ENCODE results near the gene STK32A. TPM values are rescaled to one million over a fixed set of nuclear protein-coding genes. Genes with fewer than 3 reads are reported as not detected.

Gene STK32A
- polyA plus RNA-seq, 1 donor (not counting 4 experiments of a cell fraction or from before 2014, with no cell fraction given), result 0.01 TPM

GRCh38 chr5:147381555-147381954 lies 146.7 kb downstream of the STK32A start:
- TF ChIP-seq EZH2 (IDR thresholded peaks at IDR 0.05; ENCODE audit: low read length) (no peak), CTCF (optimal IDR thresholded peaks at IDR 0.05 in 1 of 3, IDR thresholded peaks at IDR 0.05 in 1 of 3, conservative IDR thresholded peaks at IDR 0.05 in 1 of 3; ENCODE audit: extremely low read depth in 1 of 3, insufficient read depth in 2 of 3, low read length in 3 of 3) (no peak)
- no peaks in the 10 kb centered on the region for H3K79me2 ChIP-seq (ENCODE audit: control insufficient read depth, insufficient read depth, low read length)
- no peak overlapping the region for H3K9ac ChIP-seq (ENCODE audit: control insufficient read depth, extremely low read depth, insufficient read depth, low read length)
- DNase-seq (ENCODE audit: low read depth, low spot score) (no peak), FAIRE-seq (no peak)
- H3K36me3 ChIP-seq (ENCODE audit: control insufficient read depth in 2 of 2, extremely low read depth in 1 of 2, insufficient read depth in 2 of 2, low read length in 2 of 2), result no peaks in the 10 kb centered on the region
- H2AFZ ChIP-seq (ENCODE audit: control insufficient read depth, low read length), result no peak overlapping the region
- H3K4me1 ChIP-seq (ENCODE audit: control insufficient read depth, extremely low read depth, insufficient read depth, low read length), result no peaks in the 10 kb centered on the region
- dilution Hi-C loops (cut with MboI; ENCODE audit: extremely low pct_ligation_motif_present, low sequenced_read_pairs), result no loop called here
- no peak overlapping the region for H3K27ac ChIP-seq (ENCODE audit: control insufficient read depth, insufficient read depth, low read length)
- H3K9me1 ChIP-seq (ENCODE audit: control insufficient read depth, extremely low read depth, insufficient read depth, low read length), result no peaks in the 10 kb centered on the region
- H3K4me3 ChIP-seq (ENCODE audit: control insufficient read depth in 2 of 3, extremely low read depth in 1 of 3, insufficient read depth in 2 of 3, low read depth in 1 of 3, low read length in 3 of 3), result no peak overlapping the region
- H4K20me1 ChIP-seq (ENCODE audit: control insufficient read depth, extremely low read depth, insufficient read depth, low read length), result no peaks in the 10 kb centered on the region
- H3K9me3 ChIP-seq (ENCODE audit: control insufficient read depth, low read depth, low read length), result no peaks in the 10 kb centered on the region
- no peak overlapping the region for H3K4me2 ChIP-seq (ENCODE audit: control insufficient read depth, extremely low read depth, insufficient read depth, low read depth, low read length)
- H3K27me3 ChIP-seq (ENCODE audit: control insufficient read depth, extremely low read depth, insufficient read depth, low read length), result no peaks in the 10 kb centered on the region

- H3K4me1 ChIP-seq (ENCODE audit: control insufficient read depth, extremely low read depth, insufficient read depth, low read length), result no peaks in the 10 kb centered on the region
- H3K4me2 ChIP-seq (ENCODE audit: control insufficient read depth, extremely low read depth, insufficient read depth, low read depth, low read length), result no peak overlapping the region
- no peak for DNase-seq (ENCODE audit: low read depth, low spot score)
- H3K27me3 ChIP-seq (ENCODE audit: control insufficient read depth, extremely low read depth, insufficient read depth, low read length), result no peaks in the 10 kb centered on the region
- dilution Hi-C loops (cut with MboI; ENCODE audit: extremely low pct_ligation_motif_present, low sequenced_read_pairs), result no loop called here
- no peak overlapping the region for H3K27ac ChIP-seq (ENCODE audit: control insufficient read depth, insufficient read depth, low read length)
- H3K36me3 ChIP-seq (ENCODE audit: control insufficient read depth in 2 of 2, extremely low read depth in 1 of 2, insufficient read depth in 2 of 2, low read length in 2 of 2), result no peaks in the 10 kb centered on the region
- H3K4me3 ChIP-seq (ENCODE audit: control insufficient read depth in 2 of 3, extremely low read depth in 1 of 3, insufficient read depth in 2 of 3, low read depth in 1 of 3, low read length in 3 of 3), result no peak overlapping the region
- no peak for TF ChIP-seq CTCF (optimal IDR thresholded peaks at IDR 0.05 in 1 of 3, IDR thresholded peaks at IDR 0.05 in 1 of 3, conservative IDR thresholded peaks at IDR 0.05 in 1 of 3; ENCODE audit: extremely low read depth in 1 of 3, insufficient read depth in 2 of 3, low read length in 3 of 3)
- TF ChIP-seq EZH2 (IDR thresholded peaks at IDR 0.05; ENCODE audit: low read length), result no peak
- no peaks in the 10 kb centered on the region for H3K79me2 ChIP-seq (ENCODE audit: control insufficient read depth, insufficient read depth, low read length)
- H3K9me3 ChIP-seq (ENCODE audit: control insufficient read depth, low read depth, low read length), result no peaks in the 10 kb centered on the region
- H3K9ac ChIP-seq (ENCODE audit: control insufficient read depth, extremely low read depth, insufficient read depth, low read length), result no peak overlapping the region
- H2AFZ ChIP-seq (ENCODE audit: control insufficient read depth, low read length), result no peak overlapping the region
- no peaks in the 10 kb centered on the region for H3K9me1 ChIP-seq (ENCODE audit: control insufficient read depth, extremely low read depth, insufficient read depth, low read length)
- no peaks in the 10 kb centered on the region for H4K20me1 ChIP-seq (ENCODE audit: control insufficient read depth, extremely low read depth, insufficient read depth, low read length)
- no peak for FAIRE-seq
Observed at GRCh38 chr5:147382776-147383175, 147.9 kb downstream of the STK32A start.

Data from keratinocyte (primary cell).